Neuronal stem cell (in vitro differentiated cells): ENCODE measurements around the gene TRABD2A.
A peak's percentile ranks its signal among the peaks of the same experiment; 100 is the strongest.

ENCODE experiments used
- DNase-seq: peaks from one replicate; pipeline ENCODE4 v3.0.0-alpha.2; 2013; ENCODE audit warnings: low spot score
- H2AFZ ChIP-seq: one replicate; pipeline ENCODE4 v1.6.1; 2013; ENCODE audit warnings: mild to moderate bottlenecking, low read length, inconsistent platforms
- H2AK5ac ChIP-seq: 2 replicates; pipeline ENCODE4 v1.6.1; 2013; ENCODE audit warnings: low read depth, mild to moderate bottlenecking, inconsistent platforms, low read length, moderate library complexity, mixed read lengths
- H2BK120ac ChIP-seq: 2 replicates; pipeline ENCODE4 v1.6.1; 2013; ENCODE audit warnings: low read depth, mild to moderate bottlenecking, inconsistent platforms, low read length, moderate library complexity, mixed read lengths
- H2BK12ac ChIP-seq: one replicate; pipeline ENCODE4 v1.6.1; 2013; ENCODE audit warnings: low read length, inconsistent platforms
- H2BK15ac ChIP-seq: 2 replicates; pipeline ENCODE4 v1.6.1; 2013; ENCODE audit warnings: mild to moderate bottlenecking, low read length, inconsistent platforms, mixed read lengths
- H2BK5ac ChIP-seq: one replicate; pipeline ENCODE4 v1.6.1; 2013; ENCODE audit warnings: inconsistent platforms, mild to moderate bottlenecking, low read length, moderate library complexity
- H3K14ac ChIP-seq: one replicate; pipeline ENCODE4 v1.6.1; 2013; ENCODE audit warnings: low read length, inconsistent platforms
- H3K18ac ChIP-seq: 2 replicates; pipeline ENCODE4 v1.6.1; 2013; ENCODE audit warnings: low read length, inconsistent platforms
- H3K23ac ChIP-seq: 2 replicates; pipeline ENCODE4 v1.6.1; 2013; ENCODE audit warnings: low read depth, mild to moderate bottlenecking, mixed read lengths, low read length, inconsistent platforms; ENCODE audit not compliant: poor library complexity
- H3K27ac ChIP-seq: replicated peaks from 3 replicates; pipeline ENCODE4 v1.5.1; 2013; ENCODE audit warnings: low read length, inconsistent platforms
- H3K27me3 ChIP-seq, 3 experiments: 2 replicates each; pipeline ENCODE4 v1.6.1; 2013; ENCODE audit warnings: low read length in 3 of 3, mild to moderate bottlenecking in 2 of 3, inconsistent platforms in 1 of 3, low read depth in 1 of 3, mixed read lengths in 1 of 3, moderate library complexity in 1 of 3; ENCODE audit not compliant: control insufficient read depth in 3 of 3, insufficient read depth in 3 of 3
- H3K36me3 ChIP-seq, 2 donors: replicated peaks in 1 of 2; 2 replicates each; pipeline ENCODE4 v1.6.1; 2013; ENCODE audit warnings: low read length in 2 of 2; ENCODE audit not compliant: control insufficient read depth in 2 of 2, insufficient read depth in 2 of 2
- H3K4ac ChIP-seq: 2 replicates; pipeline ENCODE4 v1.6.1; 2013; ENCODE audit warnings: inconsistent platforms, mild to moderate bottlenecking, low read length, moderate library complexity
- H3K4me1 ChIP-seq, 2 donors: 1 replicate in 1 of 2; 2 replicates in 1 of 2; pipeline ENCODE4 v1.6.1; 2013; ENCODE audit warnings: low read length in 2 of 2, low read depth in 1 of 2; ENCODE audit not compliant: control insufficient read depth in 2 of 2, insufficient read depth in 1 of 2
- H3K4me2 ChIP-seq: one replicate; pipeline ENCODE4 v1.6.1; 2013; ENCODE audit warnings: mild to moderate bottlenecking, low read length, inconsistent platforms; ENCODE audit not compliant: insufficient read depth, poor library complexity, severe bottlenecking
- H3K4me3 ChIP-seq, 2 donors: 2 replicates each; pipeline ENCODE4 v1.5.1; 2013; ENCODE audit warnings: low read length in 2 of 2, mild to moderate bottlenecking in 2 of 2, inconsistent platforms in 1 of 2, moderate library complexity in 1 of 2
- H3K79me1 ChIP-seq: one replicate; pipeline ENCODE4 v1.6.1; 2013; ENCODE audit warnings: low read depth, mild to moderate bottlenecking, inconsistent platforms, low read length, moderate library complexity
- H3K9ac ChIP-seq: one replicate; pipeline ENCODE4 v1.6.1; 2013; ENCODE audit warnings: mild to moderate bottlenecking, low read depth, low read length, inconsistent platforms; ENCODE audit not compliant: poor library complexity
- H3K9me3 ChIP-seq, 2 donors: replicated peaks in 1 of 2; 2 replicates each; pipeline versions ENCODE3 to v1.6.1; 2013; ENCODE audit warnings: low read length in 2 of 2, mild to moderate bottlenecking in 2 of 2, inconsistent platforms in 1 of 2, low read depth in 1 of 2, mixed read lengths in 1 of 2, moderate library complexity in 1 of 2; ENCODE audit not compliant: control insufficient read depth in 2 of 2, insufficient read depth in 1 of 2
- H4K8ac ChIP-seq: one replicate; pipeline ENCODE4 v1.6.1; 2013; ENCODE audit warnings: low read depth, mild to moderate bottlenecking, inconsistent platforms, low read length, moderate library complexity
- H4K91ac ChIP-seq: one replicate; pipeline ENCODE4 v1.6.1; 2013; ENCODE audit warnings: low read length, low read depth, mild to moderate bottlenecking, inconsistent platforms; ENCODE audit not compliant: poor library complexity
- WGBS, 2 donors: extraction: QIAGEN DNeasy Blood & Tissue Kit; methylation state at CpG; one replicate each; pipeline ENCODE4 v1.1.7; 2013; ENCODE audit warnings: missing lambda C conversion rate in 2 of 2, mixed read lengths in 1 of 2; ENCODE audit not compliant: insufficient read length in 2 of 2, insufficient replicate concordance in 1 of 2; ENCODE audit errors: extremely low coverage in 2 of 2; 5-methylcytosine and 5-hydroxymethylcytosine counted together

Gene TRABD2A

GRCh38 chr2:84911135-84911678 is 30.3 kb upstream of the TRABD2A start:
- no peak overlapping the region for H2AFZ ChIP-seq
- no peak overlapping the region for H3K27ac ChIP-seq

GRCh38 chr2:84908948-84909713 is 28.2 kb upstream of the TRABD2A start:
- no peak overlapping the region for H4K91ac ChIP-seq
- H3K4ac ChIP-seq: no peak overlapping the region
- no peak overlapping the region for H2AFZ ChIP-seq
- H3K18ac ChIP-seq: peak overlapping the region; percentile 25
- no peak overlapping the region for H3K14ac ChIP-seq
- peaks cover 0 to 7% (median 0%) of the 10 kb centered on the region in 3 experiments for H3K27me3 ChIP-seq
- H3K4me1 ChIP-seq: peaks cover 2 to 9% of the 10 kb centered on the region in 2 donors
- H3K36me3 ChIP-seq: peaks cover 10 to 13% of the 10 kb centered on the region in 2 donors
- peak overlapping the region; percentile 59 for H3K23ac ChIP-seq
- no peak for DNase-seq
- no peak overlapping the region for H2BK5ac ChIP-seq
- H3K9ac ChIP-seq: peak overlapping the region; percentile 35
- no peak overlapping the region for H3K4me2 ChIP-seq
- no peak overlapping the region for H4K8ac ChIP-seq
- peaks cover 0 to 7% of the 10 kb centered on the region in 2 donors for H3K9me3 ChIP-seq
- H2AK5ac ChIP-seq: no peak overlapping the region
- H2BK15ac ChIP-seq: no peak overlapping the region
- peaks cover 3% of the 10 kb centered on the region for H3K79me1 ChIP-seq
- WGBS, 2 donors: no CpG with 5 or more reads among the region's 2 CpGs
- H2BK120ac ChIP-seq: no peak overlapping the region
- H3K4me3 ChIP-seq: peak overlapping the region in 1 of 2 donors; percentile 21
- H3K27ac ChIP-seq: no peak overlapping the region
- H2BK12ac ChIP-seq: no peak overlapping the region

More at GRCh38 chr2:84911135-84911678, 30.3 kb upstream of the TRABD2A start:
- H3K23ac ChIP-seq: no peak overlapping the region
- H3K27me3 ChIP-seq: peaks cover 0 to 7% (median 0%) of the 10 kb centered on the region in 3 experiments
- H3K14ac ChIP-seq: no peak overlapping the region
- no peak overlapping the region for H2BK120ac ChIP-seq
- no peak overlapping the region for H3K4ac ChIP-seq
- no peak overlapping the region for H2BK5ac ChIP-seq
- H3K79me1 ChIP-seq: peaks cover 1% of the 10 kb centered on the region
- H2AK5ac ChIP-seq: no peak overlapping the region
- H3K9ac ChIP-seq: no peak overlapping the region
- H3K4me1 ChIP-seq: peaks cover 2 to 6% of the 10 kb centered on the region in 2 donors
- no peak overlapping the region for H3K4me3 ChIP-seq
- no peak overlapping the region for H4K8ac ChIP-seq
- no peak overlapping the region for H2BK15ac ChIP-seq
- no peak overlapping the region for H2BK12ac ChIP-seq
- no peak overlapping the region for H4K91ac ChIP-seq
- no peak overlapping the region for H3K18ac ChIP-seq
- no peak overlapping the region for H3K4me2 ChIP-seq
- H3K36me3 ChIP-seq: peaks cover 10 to 13% of the 10 kb centered on the region in 2 donors
- no CpG with 5 or more reads among the region's 5 CpGs for WGBS, 2 donors
- peaks cover 0 to 7% of the 10 kb centered on the region in 2 donors for H3K9me3 ChIP-seq
- DNase-seq: no peak

- Histone ChIP-seq H3K4me1 (peaks cover 2 to 9% of the 10 kb centered on the region in 2 donors), H3K4me2 (peak overlapping the region; percentile 96), H3K4ac (no peak overlapping the region), H2BK120ac (no peak overlapping the region), H4K8ac (no peak overlapping the region), H2BK15ac (no peak overlapping the region), H3K9me3 (peaks cover 2 to 7% of the 10 kb centered on the region in 2 donors), H2BK12ac (no peak overlapping the region), H2AFZ (no peak overlapping the region), H3K4me3 (peak overlapping the region; percentile 92 to 100), H3K18ac (peak overlapping the region; percentile 8), H2BK5ac (no peak overlapping the region), H2AK5ac (no peak overlapping the region), H3K79me1 (peaks cover 3% of the 10 kb centered on the region), H4K91ac (no peak overlapping the region), H3K9ac (no peak overlapping the region), H3K23ac (no peak overlapping the region), H3K27ac (peak overlapping the region; percentile 79), H3K36me3 (peaks cover 10 to 13% of the 10 kb centered on the region in 2 donors), H3K14ac (no peak overlapping the region), H3K27me3 (peaks cover 0 to 7% (median 0%) of the 10 kb centered on the region in 3 experiments)
- WGBS, 2 donors: no CpG with 5 or more reads among the region's 15 CpGs
- DNase-seq: peak; percentile 61
These were observed 26.2 kb upstream of the TRABD2A start for GRCh38 chr2:84906900-84907714.
